Measurements from ENCODE around the gene GOLGA3. TPM values are rescaled to one million over a fixed set of nuclear protein-coding genes. Genes with fewer than 3 reads are reported as not detected.
"Not testable (repeated sequence)": the region's sequence is repeated elsewhere in the genome, so short reads cannot be mapped to it uniquely, and the experiment has no call there.

Gene GOLGA3
- total RNA-seq, 2 donors from 2014 or later: 70.3 to 96.5 TPM

DNA sequence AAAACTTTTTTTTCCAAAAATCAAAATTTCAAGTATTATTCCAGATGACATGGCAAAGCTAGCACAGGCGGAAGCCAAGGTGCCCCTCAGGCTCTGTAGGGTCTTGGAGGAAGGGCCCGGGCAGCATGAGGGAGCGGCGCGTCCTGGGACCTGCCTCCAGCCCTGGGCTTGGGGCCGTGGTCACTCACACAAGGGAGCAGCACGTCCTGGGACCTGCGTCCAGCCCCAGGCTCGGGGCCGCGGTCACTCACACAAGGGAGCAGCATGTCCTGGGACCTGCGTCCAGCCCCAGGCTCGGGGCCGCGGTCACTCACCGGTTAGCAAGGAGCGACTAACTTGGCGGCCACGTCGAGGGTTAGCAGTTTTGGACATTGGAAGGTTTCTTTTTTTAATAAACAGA, 11.9 kb upstream of the GOLGA3 start:
- Histone ChIP-seq H3K4me1 (peaks cover 4% of the 10 kb centered on the region), H3K36me3 (peaks cover under 1% of the 10 kb centered on the region), H3K27me3 (no peaks in the 10 kb centered on the region), H3K9ac (ENCODE audit: low read depth in 2 of 2, low read length in 2 of 2) (no peak overlapping the region), H3K4me3 (no peak overlapping the region), H3K27ac (no peak overlapping the region), H3K9me3 (no peaks in the 10 kb centered on the region)
- TF ChIP-seq, protein P1, sequence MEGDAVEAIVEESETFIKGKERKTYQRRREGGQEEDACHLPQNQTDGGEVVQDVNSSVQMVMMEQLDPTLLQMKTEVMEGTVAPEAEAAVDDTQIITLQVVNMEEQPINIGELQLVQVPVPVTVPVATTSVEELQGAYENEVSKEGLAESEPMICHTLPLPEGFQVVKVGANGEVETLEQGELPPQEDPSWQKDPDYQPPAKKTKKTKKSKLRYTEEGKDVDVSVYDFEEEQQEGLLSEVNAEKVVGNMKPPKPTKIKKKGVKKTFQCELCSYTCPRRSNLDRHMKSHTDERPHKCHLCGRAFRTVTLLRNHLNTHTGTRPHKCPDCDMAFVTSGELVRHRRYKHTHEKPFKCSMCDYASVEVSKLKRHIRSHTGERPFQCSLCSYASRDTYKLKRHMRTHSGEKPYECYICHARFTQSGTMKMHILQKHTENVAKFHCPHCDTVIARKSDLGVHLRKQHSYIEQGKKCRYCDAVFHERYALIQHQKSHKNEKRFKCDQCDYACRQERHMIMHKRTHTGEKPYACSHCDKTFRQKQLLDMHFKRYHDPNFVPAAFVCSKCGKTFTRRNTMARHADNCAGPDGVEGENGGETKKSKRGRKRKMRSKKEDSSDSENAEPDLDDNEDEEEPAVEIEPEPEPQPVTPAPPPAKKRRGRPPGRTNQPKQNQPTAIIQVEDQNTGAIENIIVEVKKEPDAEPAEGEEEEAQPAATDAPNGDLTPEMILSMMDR (IDR thresholded peaks at IDR 0.05): no peak
- intact Hi-C loops (cut with DNase I): no loop called here
- DNase-seq: no peak

DNA sequence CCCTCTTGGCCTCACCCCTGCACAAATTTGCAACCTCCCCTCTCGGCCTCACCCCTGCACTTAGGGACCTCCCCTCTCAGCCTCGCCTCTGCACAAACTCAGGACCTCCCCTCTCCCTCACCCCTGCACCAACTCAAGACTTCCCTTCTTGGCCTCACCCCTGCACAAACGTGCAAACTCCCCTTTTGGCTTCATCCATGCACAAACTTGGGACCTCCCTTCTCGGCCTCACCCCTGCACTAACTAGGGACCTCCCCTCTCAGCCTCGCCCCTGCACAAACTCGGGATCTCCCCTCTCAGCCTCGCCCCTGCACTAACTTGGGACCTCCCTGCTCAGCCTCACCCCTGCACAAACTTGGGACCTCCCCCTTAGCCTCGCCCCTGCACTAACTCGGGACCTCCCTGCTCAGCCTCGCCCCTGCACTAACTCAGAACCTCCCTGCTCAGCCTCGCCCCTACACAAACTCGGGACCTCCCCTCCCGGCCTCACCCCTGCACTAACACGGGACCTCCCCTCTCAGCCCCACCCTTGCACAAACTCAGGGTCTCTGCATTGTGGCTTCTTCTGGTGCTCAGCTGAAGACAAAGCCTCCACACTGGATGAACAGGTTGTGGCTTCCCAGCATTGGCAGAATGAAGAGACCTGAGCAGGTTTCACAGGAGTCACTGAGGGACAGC, 11.0 kb upstream of the GOLGA3 start:
- no peaks in the 10 kb centered on the region for H3K36me3 ChIP-seq

DNA sequence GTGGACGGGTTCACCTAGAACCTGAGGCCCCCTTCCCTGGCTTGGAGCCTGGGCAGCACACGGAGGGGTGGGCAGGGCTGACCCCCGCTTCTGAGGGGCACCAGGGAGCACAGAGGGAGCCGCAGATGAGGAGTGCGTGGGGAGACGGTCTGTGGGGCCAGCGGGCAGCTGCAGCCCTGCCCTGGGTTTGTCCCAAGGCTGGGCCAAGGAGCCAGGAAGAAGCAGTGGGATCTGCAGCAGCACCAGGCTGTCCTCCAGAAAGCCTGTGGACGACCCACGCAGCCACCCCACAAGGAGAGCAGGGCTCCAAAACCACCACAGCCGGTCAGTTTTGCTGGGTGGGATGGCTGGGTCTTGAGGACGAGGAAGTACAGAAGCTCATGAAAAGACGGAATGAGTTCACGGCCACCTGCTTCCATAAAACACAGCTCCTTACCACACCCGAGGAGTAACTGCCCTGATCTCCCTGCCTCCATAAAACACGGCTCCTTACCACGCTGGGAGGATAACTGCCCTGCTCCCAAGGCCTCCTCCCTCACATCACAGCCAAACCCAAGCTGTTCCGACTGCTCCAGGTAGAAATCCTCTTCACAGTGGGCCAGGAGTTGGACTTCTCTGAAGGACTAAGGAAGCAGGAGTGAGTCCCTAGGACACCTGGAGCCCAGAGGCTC, 9.9 kb upstream of the GOLGA3 start:
- Histone ChIP-seq H3K9me3 (no peaks in the 10 kb centered on the region), H3K27ac (peak overlapping the region; percentile 67), H3K27me3 (no peaks in the 10 kb centered on the region), H3K36me3 (no peaks in the 10 kb centered on the region), H3K9ac (ENCODE audit: low read depth in 2 of 2, low read length in 2 of 2) (no peak overlapping the region), H3K4me3 (no peak overlapping the region), H3K4me1 (peaks cover 4% of the 10 kb centered on the region)
- TF ChIP-seq, protein P1 (IDR thresholded peaks at IDR 0.05): no peak
- intact Hi-C loops (cut with DNase I): no loop called here
- peak; percentile 64 for DNase-seq

More for the DNA sequence above, 11.0 kb upstream of the GOLGA3 start:
- TF ChIP-seq, protein P1 (IDR thresholded peaks at IDR 0.05): no peak
- Histone ChIP-seq H3K4me1 (peaks cover 4% of the 10 kb centered on the region), H3K27ac (no peak overlapping the region), H3K9ac (ENCODE audit: low read depth in 2 of 2, low read length in 2 of 2) (no peak overlapping the region), H3K27me3 (no peaks in the 10 kb centered on the region), H3K4me3 (no peak overlapping the region), H3K9me3 (no peaks in the 10 kb centered on the region)
- no peak for DNase-seq
- intact Hi-C loops (cut with DNase I): no loop called here

DNA sequence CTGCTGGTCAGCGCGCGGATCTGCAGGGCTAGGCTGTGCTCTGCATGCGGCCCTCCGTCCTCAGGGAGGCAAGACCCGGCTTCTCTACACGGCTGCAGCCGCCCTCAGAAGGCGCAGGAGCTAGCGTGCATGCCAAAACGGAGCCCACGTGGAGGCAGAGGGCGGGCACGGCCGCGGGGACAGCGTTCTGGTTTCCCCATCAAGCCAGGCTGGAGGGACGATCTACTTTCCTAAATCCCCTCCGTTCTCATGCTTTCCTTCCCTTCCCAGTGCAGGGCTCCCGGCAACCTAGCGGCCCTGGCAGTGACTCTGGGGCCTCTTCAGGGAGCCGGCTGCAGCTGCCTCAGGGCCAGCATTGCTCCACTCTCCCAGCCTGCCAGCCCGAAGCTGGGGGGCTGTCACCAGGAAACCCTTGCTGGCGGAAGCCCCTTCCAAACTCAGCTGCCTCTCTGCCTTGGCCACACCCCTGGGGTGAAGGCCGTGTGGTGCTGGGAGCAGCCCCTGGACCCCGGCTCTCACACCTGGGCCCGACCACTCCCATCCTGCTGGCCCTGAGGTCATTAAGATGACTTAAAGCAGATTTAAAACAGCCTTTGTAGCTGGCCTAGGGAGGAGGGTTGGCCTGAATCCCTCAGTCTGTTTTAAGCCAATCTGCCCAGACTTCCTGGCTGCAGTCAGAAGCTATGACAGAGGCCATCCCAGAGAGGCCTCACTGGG, 9.2 kb upstream of the GOLGA3 start:
- Histone ChIP-seq H3K36me3 (no peaks in the 10 kb centered on the region), H3K4me3 (no peak overlapping the region), H3K27me3 (no peaks in the 10 kb centered on the region), H3K27ac (peak overlapping the region; percentile 67), H3K9me3 (no peaks in the 10 kb centered on the region), H3K4me1 (peaks cover 4% of the 10 kb centered on the region), H3K9ac (ENCODE audit: low read depth in 2 of 2, low read length in 2 of 2) (no peak overlapping the region)
- TF ChIP-seq, protein P1 (IDR thresholded peaks at IDR 0.05): no peak
- DNase-seq: no peak
- intact Hi-C loops (cut with DNase I): no loop called here

DNA sequence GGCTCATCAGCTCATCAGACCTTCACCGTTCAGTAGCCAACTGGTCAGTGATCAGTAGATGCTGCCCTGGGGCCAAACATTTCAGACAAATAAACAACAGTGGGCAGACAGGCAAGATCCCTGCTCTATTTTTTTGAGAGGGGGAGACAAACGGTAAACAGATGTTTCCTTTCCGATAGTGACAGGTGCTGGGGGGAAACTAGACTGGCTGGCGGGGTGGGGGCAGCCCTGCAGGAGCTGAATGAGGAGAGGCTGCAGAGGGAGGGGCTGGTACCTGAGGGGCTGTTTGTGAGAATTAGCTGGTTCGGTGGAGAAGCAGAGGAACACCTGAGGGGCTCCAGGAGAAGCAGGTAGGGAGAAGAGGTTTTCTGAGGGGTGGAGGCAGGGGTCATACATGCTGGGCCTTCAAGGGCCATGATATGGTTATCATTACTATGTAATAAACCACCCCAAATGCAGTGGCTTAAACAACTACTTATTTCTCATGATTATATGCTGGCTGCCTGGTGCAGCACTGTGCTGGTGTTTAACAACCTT, 8.2 kb upstream of the GOLGA3 start:
- no peak overlapping the region for H3K9ac ChIP-seq (ENCODE audit: low read depth in 2 of 2, low read length in 2 of 2)
- intact Hi-C loops (cut with DNase I): no loop called here
- H3K4me1 ChIP-seq: peaks cover 4% of the 10 kb centered on the region
- no peaks in the 10 kb centered on the region for H3K27me3 ChIP-seq
- no peaks in the 10 kb centered on the region for H3K36me3 ChIP-seq
- TF ChIP-seq, protein P1 (IDR thresholded peaks at IDR 0.05): no peak
- H3K4me3 ChIP-seq: no peak overlapping the region
- H3K27ac ChIP-seq: no peak overlapping the region
- no peaks in the 10 kb centered on the region for H3K9me3 ChIP-seq
- no peak for DNase-seq

DNA sequence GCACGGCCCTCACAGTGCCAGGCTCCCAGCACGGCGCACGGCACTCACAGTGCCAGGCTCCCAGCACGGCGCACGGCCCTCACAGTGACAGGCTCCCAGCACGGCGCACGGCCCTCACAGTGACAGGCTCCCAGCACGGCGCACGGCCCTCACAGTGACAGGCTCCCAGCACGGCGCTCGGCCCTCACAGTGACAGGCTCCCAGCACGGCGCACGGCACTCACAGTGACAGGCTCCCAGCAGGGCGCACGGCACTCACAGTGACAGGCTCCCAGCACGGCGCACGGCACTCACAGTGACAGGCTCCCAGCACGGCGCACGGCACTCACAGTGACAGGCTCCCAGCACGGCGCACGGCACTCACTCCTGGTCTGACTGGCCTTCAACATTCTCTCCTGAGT, 7.6 kb upstream of the GOLGA3 start:
- H3K36me3 ChIP-seq; H3K4me3 ChIP-seq; DNase-seq; H3K27me3 ChIP-seq; H3K27ac ChIP-seq; H3K4me1 ChIP-seq; intact Hi-C loops (cut with DNase I); H3K9me3 ChIP-seq; H3K9ac ChIP-seq (ENCODE audit: low read depth in 2 of 2, low read length in 2 of 2): not testable (repeated sequence)
